A673 (cell line): ENCODE results near the gene SCD. TPM values are rescaled to one million over a fixed set of nuclear protein-coding genes. Genes with fewer than 3 reads are reported as not detected.

Source experiments
- BruUV-seq: library from RNA; stranded (reverse); fragments of 400-500 nt; replicated peaks from 2 replicates; lab custom pipeline; 2021; lab: Mats Ljungman, UMichigan
- CTCF ChIA-PET: fragments of 300-600 bp; sonication (Branson Sonifier 250); formaldehyde crosslinking; loops from one replicate; lab custom pipeline; 2022; ENCODE audit warnings: antibody characterized with exemption; lab: Charles Lee
- POLR2A ChIA-PET: fragments of 300-600 bp; sonication (Branson Sonifier 250); formaldehyde crosslinking; loops from one replicate; lab custom pipeline; 2022; ENCODE audit warnings: antibody characterized with exemption; ENCODE audit not compliant: low non-redundant PET; lab: Charles Lee
- DNase-seq: peaks from one replicate; pipeline ENCODE4 v3.0.0-alpha.2; 2015; ENCODE audit warnings: low spot score
- H3K27ac ChIP-seq: fragments of 200-600 bp; sonication (generic); 2 replicates; pipeline ENCODE4 v1.5.1; 2016; ENCODE audit warnings: mixed run types, low read depth, mild to moderate bottlenecking, mixed read lengths, antibody characterized with exemption, low read length; ENCODE audit not compliant: poor library complexity, severe bottlenecking
- H3K27me3 ChIP-seq: fragments of 200-600 bp; sonication (generic); replicated peaks from 2 replicates; pipeline ENCODE4 v1.6.1; 2017; ENCODE audit warnings: mixed run types, low read depth, mild to moderate bottlenecking, mixed read lengths, antibody characterized with exemption, low read length; ENCODE audit not compliant: insufficient read depth, poor library complexity
- H3K36me3 ChIP-seq: fragments of 200-600 bp; sonication (generic); 2 replicates; pipeline ENCODE4 v1.6.1; 2016; ENCODE audit warnings: mixed run types, mild to moderate bottlenecking, mixed read lengths, antibody characterized with exemption, low read length; ENCODE audit not compliant: insufficient read depth, poor library complexity, severe bottlenecking
- H3K4me1 ChIP-seq: fragments of 200-600 bp; sonication (generic); 2 replicates; pipeline ENCODE4 v1.6.1; 2017; ENCODE audit warnings: mixed run types, mild to moderate bottlenecking, mixed read lengths, antibody characterized with exemption, low read length; ENCODE audit not compliant: insufficient read depth, poor library complexity, severe bottlenecking
- H3K4me3 ChIP-seq: fragments of 200-600 bp; sonication (generic); 2 replicates; pipeline ENCODE4 v1.5.1; 2016; ENCODE audit warnings: low read depth, mixed run types, mild to moderate bottlenecking, mixed read lengths, low read length; ENCODE audit not compliant: poor library complexity, severe bottlenecking
- H3K9me3 ChIP-seq: fragments of 200-600 bp; sonication (generic); 2 replicates; pipeline ENCODE4 v1.6.1; 2016; ENCODE audit warnings: mixed run types, low read depth, mild to moderate bottlenecking, mixed read lengths, antibody characterized with exemption, low read length; ENCODE audit not compliant: poor library complexity, severe bottlenecking
- CTCF ChIP-seq: fragments of 300-800, 200-600 bp; sonication (generic); conservative IDR thresholded peaks from 2 replicates; pipeline ENCODE4 v1.5.1; 2017; ENCODE audit warnings: low read depth, mild to moderate bottlenecking, antibody characterized with exemption, low read length, moderate library complexity, mixed read lengths
- EZH2 ChIP-seq: fragments of 200-600 bp; sonication (generic); IDR thresholded peaks from 2 replicates; pipeline ENCODE4 v1.6.1; 2017; ENCODE audit warnings: borderline replicate concordance, low read depth, mild to moderate bottlenecking, mixed read lengths, antibody characterized with exemption, low read length; ENCODE audit not compliant: poor library complexity, severe bottlenecking
- intact Hi-C: fragments of 100-400 bp; cut with micrococcal nuclease; formaldehyde crosslinking; loops from one replicate; pipeline ENCODE4 v1.10.0; 2022; ENCODE audit not compliant: unreplicated experiment
- total RNA-seq: library from RNA; stranded (reverse); gene quantifications from 2 replicates; pipeline ENCODE4 v1.2.3, GENCODE V29; 2021

SCD gene
- total RNA-seq, 1 experiment from 2014 or later: 519 TPM

DNA sequence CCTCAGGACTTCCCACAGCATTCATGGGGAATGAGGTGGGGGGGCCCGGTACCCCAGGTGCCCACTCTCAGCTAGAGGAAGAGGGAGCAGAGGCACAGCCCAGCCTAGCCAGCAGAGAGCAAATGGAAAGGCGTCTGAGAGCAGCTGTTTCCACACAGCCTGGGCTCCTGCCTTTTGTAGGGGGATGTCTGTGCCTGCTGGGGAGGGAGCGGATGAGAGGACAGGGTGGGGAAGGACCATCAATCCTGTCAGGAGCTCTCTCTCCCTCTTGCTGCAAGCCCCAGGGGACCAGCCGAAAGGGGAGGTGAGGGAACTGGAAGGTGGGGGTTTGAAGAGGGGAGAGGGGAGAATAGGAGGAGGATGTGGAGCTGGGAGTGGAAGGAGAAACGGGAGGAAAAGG, 17.0 kb upstream of the SCD start, which contains the start of gene PKD2L1:
TSS of gene PKD2L1 (minus strand) at position 150 of the 400 bp plus-strand sequence. CDS start at position 25, 125 bp downstream.
- no peak for DNase-seq
- peaks cover 18% of the 10 kb centered on the region for H3K4me1 ChIP-seq
- BruUV-seq: no TSS peak
- H3K27me3 ChIP-seq: no peaks in the 10 kb centered on the region
- no peaks in the 10 kb centered on the region for H3K36me3 ChIP-seq
- no peaks in the 10 kb centered on the region for H3K9me3 ChIP-seq
- no peak within 1 kb of the TSS for H3K27ac ChIP-seq
- ChIA-PET POLR2A (no interaction called here), CTCF (no interaction called here)
- intact Hi-C loops: no loop called here
- H3K4me3 ChIP-seq: no peak within 1 kb of the TSS
- TF ChIP-seq CTCF: no peak
- no peak for TF ChIP-seq EZH2

DNA sequence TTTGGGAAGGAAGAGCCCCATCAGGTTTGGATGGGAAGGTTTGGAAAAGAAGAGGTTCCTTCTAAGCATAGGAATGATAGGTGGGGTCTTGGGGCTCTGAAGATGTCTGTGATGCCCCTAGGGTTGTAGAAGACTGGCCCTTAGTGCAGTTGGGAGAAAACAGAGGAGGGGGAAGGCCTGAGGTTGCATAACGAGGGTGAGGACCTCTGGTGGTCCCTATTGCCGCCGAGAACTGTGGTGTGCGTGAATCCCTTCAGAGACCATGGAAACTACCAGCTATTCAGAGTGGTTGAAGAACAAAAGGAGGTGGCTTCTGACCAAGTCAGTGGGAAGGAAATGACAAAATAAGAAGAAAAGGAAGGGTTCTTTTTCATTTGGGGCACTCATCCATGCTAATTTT, 13.9 kb upstream of the SCD start:
- Histone ChIP-seq H3K4me1 (no peaks in the 10 kb centered on the region), H3K4me3 (no peak overlapping the region), H3K36me3 (no peaks in the 10 kb centered on the region), H3K27me3 (no peaks in the 10 kb centered on the region), H3K27ac (no peak overlapping the region), H3K9me3 (no peaks in the 10 kb centered on the region)
- no peak for DNase-seq
- no peak for TF ChIP-seq CTCF
- TF ChIP-seq EZH2: no peak
- ChIA-PET CTCF (interaction anchor here (0.6 kb wide), 1 partner anchor 285 kb away, joined by 3 read pairs; no protein-coding TSS in a partner anchor), POLR2A (no interaction called here)
- no TSS peak for BruUV-seq
- intact Hi-C loops: no loop called here

GRCh38 chr10:100333661-100334440, 13.2 kb upstream of the SCD start:
- no peaks in the 10 kb centered on the region for H3K9me3 ChIP-seq
- no peaks in the 10 kb centered on the region for H3K36me3 ChIP-seq
- POLR2A ChIA-PET: interaction anchor here (0.6 kb wide), 1 partner anchor 13 kb away, joined by 4 read pairs; the partner anchor contains the start of gene SCD
- H3K27ac ChIP-seq: no peak overlapping the region
- no peak overlapping the region for H3K4me3 ChIP-seq
- no peaks in the 10 kb centered on the region for H3K4me1 ChIP-seq
- DNase-seq: no peak
- TF ChIP-seq CTCF (no peak), EZH2 (no peak)
- H3K27me3 ChIP-seq: no peaks in the 10 kb centered on the region
- CTCF ChIA-PET: interaction anchor here (0.5 to 0.8 kb wide), 4 partner anchors 18 to 556 kb away, joined by 3 to 10 read pairs (median 4); no protein-coding TSS in a partner anchor
- BruUV-seq: no TSS peak
- intact Hi-C loops: no loop called here
